Stimulated activated CD4-positive, alpha-beta T cell treated with anti-CD3 and anti-CD28 coated beads, Interleukin-1b, Interleukin-23, amount 100 ng/mL, for 24 hours (primary cell): Measurements from ENCODE around the gene FLT3.
"Not testable (repeated sequence)": the region's sequence is repeated elsewhere in the genome, so short reads cannot be mapped to it uniquely, and the experiment has no call there.

ENCODE experiments used
- DNase-seq, 4 experiments: peaks; one replicate each; pipeline ENCODE4 v3.0.0-alpha.2; 2020; ENCODE audit warnings: low read depth in 4 of 4, low spot score in 1 of 4

Gene FLT3

GRCh38 chr13:28100150-28101121, at the start of gene FLT3:
FLT3 (minus strand) TSS chr13:28100576; CDS start chr13:28100510, 66 bp downstream.
- DNase-seq = peak in 2 of 4 experiments; percentile 19 to 30

- DNase-seq = no peak
These were observed 47.1 kb upstream of the FLT3 start for GRCh38 chr13:28147495-28147894.

- no peak for DNase-seq
These were observed 44.7 kb upstream of the FLT3 start for GRCh38 chr13:28145049-28145448.

- not testable (repeated sequence) for DNase-seq
These were observed 41.2 kb upstream of the FLT3 start for GRCh38 chr13:28141542-28141941.

- no peak for DNase-seq
These were observed 40.2 kb upstream of the FLT3 start for GRCh38 chr13:28140433-28141125.

- peak; percentile 72 to 85 (median 82) for DNase-seq
These were observed 38.5 kb upstream of the FLT3 start for GRCh38 chr13:28138756-28139470.

- DNase-seq = peak; percentile 77 to 87 (median 82)
These were observed 37.8 kb upstream of the FLT3 start, which contains the start of gene PAN3 for GRCh38 chr13:28138012-28138755. PAN3 (plus strand) TSS chr13:28138545; CDS start chr13:28138658, 113 bp downstream.

GRCh38 chr13:28137596-28137995, 37.2 kb upstream of the FLT3 start:
- DNase-seq = no peak

GRCh38 chr13:28136916-28137315, 36.5 kb upstream of the FLT3 start:
- DNase-seq = no peak

GRCh38 chr13:28131646-28132045, 31.3 kb upstream of the FLT3 start:
- no peak for DNase-seq

- DNase-seq = no peak
These were observed 29.7 kb upstream of the FLT3 start for GRCh38 chr13:28129911-28130693.

- DNase-seq = no peak
These were observed 28.6 kb upstream of the FLT3 start for GRCh38 chr13:28128926-28129325.

GRCh38 chr13:28128030-28128429, 27.7 kb upstream of the FLT3 start:
- no peak for DNase-seq

GRCh38 chr13:28121224-28121623, 20.8 kb upstream of the FLT3 start:
- DNase-seq = no peak

- DNase-seq = no peak
These were observed 19.9 kb upstream of the FLT3 start for GRCh38 chr13:28120317-28120716.

GRCh38 chr13:28117689-28118377, 17.5 kb upstream of the FLT3 start:
- no peak for DNase-seq

GRCh38 chr13:28116736-28117135, 16.4 kb upstream of the FLT3 start:
- no peak for DNase-seq

GRCh38 chr13:28110414-28110813, 10.0 kb upstream of the FLT3 start:
- no peak for DNase-seq

GRCh38 chr13:28106976-28107375, 6.6 kb upstream of the FLT3 start:
- DNase-seq = no peak
